GM19397 (cell line): ENCODE results near the gene SPDEF.

Source experiments
- ATAC-seq: cut with Tn5 transposase; IDR thresholded peaks from one replicate; pipeline ENCODE4 v1.9.1; 2021; ENCODE audit warnings: mild to moderate bottlenecking, moderate library complexity; ENCODE audit not compliant: unreplicated experiment

SPDEF gene

GRCh38 chr6:34564181-34564580 is 8.1 kb upstream of the SPDEF start:
- ATAC-seq: no peak

GRCh38 chr6:34563513-34563870 is 7.4 kb upstream of the SPDEF start:
- ATAC-seq: no peak

GRCh38 chr6:34562861-34563512 is 6.9 kb upstream of the SPDEF start:
- ATAC-seq: no peak

- ATAC-seq: no peak
Observed at GRCh38 chr6:34562350-34562749, 6.2 kb upstream of the SPDEF start.

- no peak for ATAC-seq
Observed at GRCh38 chr6:34561227-34561530, 5.0 kb upstream of the SPDEF start.

- ATAC-seq: no peak
Observed at GRCh38 chr6:34560366-34561226, 4.5 kb upstream of the SPDEF start.

- ATAC-seq: no peak
Observed at GRCh38 chr6:34559651-34560365, 3.7 kb upstream of the SPDEF start.

- ATAC-seq: no peak
Observed at GRCh38 chr6:34558172-34558714, 2.1 kb upstream of the SPDEF start.

- no peak for ATAC-seq
Observed at GRCh38 chr6:34557228-34557627, 1.1 kb upstream of the SPDEF start.

- ATAC-seq: no peak
Observed at GRCh38 chr6:34556493-34556892, 364 bp upstream of the SPDEF start.

GRCh38 chr6:34555328-34555727 is 801 bp downstream of the SPDEF start:
- ATAC-seq: no peak

- ATAC-seq: no peak
Observed at GRCh38 chr6:34555007-34555322, 1.2 kb downstream of the SPDEF start.

GRCh38 chr6:34554291-34555006 is 1.7 kb downstream of the SPDEF start:
- ATAC-seq: no peak

- ATAC-seq: no peak
Observed at GRCh38 chr6:34553750-34554149, 2.4 kb downstream of the SPDEF start.

- ATAC-seq: no peak
Observed at GRCh38 chr6:34553146-34553545, 3.0 kb downstream of the SPDEF start.

- ATAC-seq: no peak
Observed at GRCh38 chr6:34552620-34553019, 3.5 kb downstream of the SPDEF start.

- no peak for ATAC-seq
Observed at GRCh38 chr6:34551720-34552119, 4.4 kb downstream of the SPDEF start.

GRCh38 chr6:34549804-34550202 is 6.3 kb downstream of the SPDEF start:
- ATAC-seq: no peak

GRCh38 chr6:34549026-34549803 is 6.9 kb downstream of the SPDEF start:
- ATAC-seq: no peak
